Cortex of kidney (tissue), 1 donor: ENCODE measurements around the gene SPATA45.
"Not testable (repeated sequence)": the region's sequence is repeated elsewhere in the genome, so short reads cannot be mapped to it uniquely, and the experiment has no call there.

Source experiments
- DNase-seq: peaks from one replicate; lab custom pipeline; 2025; lab: John Stamatoyannopoulos, UW

The SPATA45 gene

DNA sequence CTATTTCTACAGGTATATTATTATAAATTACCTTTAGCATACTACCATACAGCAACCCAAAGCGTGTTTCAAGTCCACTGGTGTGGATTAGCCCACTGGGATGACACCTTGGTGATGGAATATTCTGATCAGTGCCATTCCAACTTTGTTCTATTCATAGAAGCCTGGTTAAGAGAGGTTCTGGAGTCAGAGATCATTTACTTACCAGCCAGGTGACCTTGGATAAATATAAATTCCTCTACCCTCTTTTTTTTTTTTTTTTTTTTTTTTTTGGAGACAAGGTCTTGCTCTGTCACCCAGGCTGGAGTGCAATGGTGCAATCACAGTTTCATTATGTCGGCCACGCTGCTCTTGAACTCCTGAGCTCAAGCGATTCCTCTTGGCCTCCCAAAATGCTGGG lies at the start of gene SPATA45:
Gene SPATA45, minus strand, starts transcription at position 101 of the 400 bp plus-strand sequence. CDS start 11,500 bp downstream, outside the sequence.
- no peak for DNase-seq

DNA sequence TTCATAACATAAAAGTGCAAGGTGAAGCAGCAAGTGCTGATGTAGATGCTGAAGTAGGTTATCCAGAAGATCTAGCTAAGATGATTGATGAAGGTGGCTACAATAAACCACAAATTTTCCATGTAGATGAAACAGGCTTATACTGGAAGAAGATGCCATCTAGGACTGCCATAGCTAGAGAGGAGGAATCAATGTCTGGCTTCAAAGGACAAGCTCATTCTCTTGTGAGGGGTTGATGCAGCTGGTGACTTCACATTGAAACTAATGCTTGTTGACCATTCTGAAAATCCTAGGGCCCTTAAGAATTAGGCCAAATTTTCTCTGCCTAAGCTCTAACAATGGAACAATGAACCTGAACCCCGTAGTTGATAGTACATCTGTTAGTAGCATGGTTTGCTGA lies 44.7 kb upstream of the SPATA45 start:
- DNase-seq, result no peak

DNA sequence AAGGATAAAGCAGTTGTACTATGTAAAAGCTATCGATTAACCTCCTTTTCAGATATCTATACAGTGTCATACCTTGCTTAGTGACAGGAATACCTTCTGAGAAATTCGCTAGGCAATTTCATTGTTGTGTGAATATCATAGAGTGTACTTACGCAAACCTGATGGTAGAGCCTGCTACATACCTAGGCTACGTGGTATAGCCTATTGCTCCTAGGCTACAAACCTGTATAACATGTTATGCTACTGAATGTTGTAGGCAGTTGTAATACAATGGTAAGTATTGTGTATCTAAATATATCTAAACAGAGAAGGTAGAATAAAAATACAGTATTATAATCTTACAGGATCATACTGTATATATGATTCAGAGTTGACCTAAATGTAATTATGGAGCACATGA lies 37.1 kb upstream of the SPATA45 start:
- DNase-seq, result no peak

DNA sequence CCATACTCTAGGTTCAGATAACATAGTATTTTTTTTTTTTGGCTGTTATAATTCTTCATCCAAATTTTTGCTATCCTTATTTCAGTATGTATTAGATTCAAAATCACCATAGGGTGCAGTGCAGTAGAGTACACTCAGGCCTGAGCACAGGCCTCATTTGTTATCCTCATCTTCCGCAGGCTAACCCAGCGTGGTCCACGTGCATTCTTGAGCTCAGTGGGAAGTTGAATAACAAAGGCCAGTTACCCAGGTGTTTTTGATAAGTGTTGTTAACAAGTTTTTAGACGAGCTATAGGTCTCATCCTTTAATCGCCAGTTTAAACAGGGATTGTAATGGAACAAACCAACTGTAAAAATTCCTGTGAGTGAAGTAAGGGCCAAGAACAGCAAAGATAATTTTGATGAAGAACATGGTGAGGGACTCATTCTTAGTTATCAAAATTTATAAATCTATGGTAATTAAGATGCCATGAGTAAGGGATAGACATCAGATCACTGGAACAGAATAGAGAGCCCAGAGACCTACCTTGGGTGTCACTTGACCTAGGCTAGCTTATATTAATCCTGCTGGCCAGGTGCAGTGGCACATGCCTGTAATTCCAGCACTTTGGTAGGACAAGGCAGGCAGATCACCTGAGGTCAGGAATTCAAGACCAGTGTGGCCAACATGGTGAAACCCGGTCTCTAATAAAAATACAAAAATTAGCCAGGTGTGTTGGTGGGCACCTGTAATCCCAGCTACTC lies 32.7 kb upstream of the SPATA45 start:
- no peak for DNase-seq

DNA sequence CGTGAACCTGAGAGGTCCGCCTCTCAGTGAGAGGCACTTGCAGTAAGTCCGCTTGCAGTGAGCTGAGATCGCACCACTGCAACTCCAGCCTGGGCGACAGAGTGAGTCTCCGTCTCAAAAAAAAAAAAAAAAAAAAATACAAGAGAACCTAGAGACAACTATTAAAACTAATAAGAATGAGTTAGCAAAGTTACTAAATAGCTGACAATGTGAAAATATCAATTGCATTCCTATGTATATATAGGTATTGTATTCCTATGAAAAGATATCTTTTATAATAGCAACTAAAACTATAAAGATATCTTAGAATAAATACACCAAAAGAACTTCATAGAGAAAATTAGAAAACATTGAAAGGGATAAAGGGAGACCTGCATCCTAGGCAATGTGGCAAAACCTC lies 31.0 kb upstream of the SPATA45 start:
- no peak for DNase-seq

DNA sequence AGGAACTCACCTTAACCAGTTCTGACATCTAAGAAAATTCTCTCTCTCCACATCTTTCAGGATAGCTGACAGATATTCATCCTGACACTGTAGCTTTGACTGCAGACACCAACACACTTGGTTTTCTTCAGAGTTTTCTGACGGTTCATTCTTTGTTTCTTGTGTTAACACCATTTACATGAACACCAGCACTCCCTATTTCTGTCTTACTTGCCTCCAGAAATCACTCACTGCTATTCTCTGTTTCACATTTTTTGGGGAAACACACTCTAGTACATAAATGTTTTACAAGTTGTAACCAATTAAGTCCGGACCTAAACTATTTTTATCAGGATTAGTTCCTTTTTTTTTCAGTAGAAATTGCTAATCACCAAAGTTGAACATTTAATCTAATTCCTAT lies 26.1 kb upstream of the SPATA45 start:
- DNase-seq, result no peak

DNA sequence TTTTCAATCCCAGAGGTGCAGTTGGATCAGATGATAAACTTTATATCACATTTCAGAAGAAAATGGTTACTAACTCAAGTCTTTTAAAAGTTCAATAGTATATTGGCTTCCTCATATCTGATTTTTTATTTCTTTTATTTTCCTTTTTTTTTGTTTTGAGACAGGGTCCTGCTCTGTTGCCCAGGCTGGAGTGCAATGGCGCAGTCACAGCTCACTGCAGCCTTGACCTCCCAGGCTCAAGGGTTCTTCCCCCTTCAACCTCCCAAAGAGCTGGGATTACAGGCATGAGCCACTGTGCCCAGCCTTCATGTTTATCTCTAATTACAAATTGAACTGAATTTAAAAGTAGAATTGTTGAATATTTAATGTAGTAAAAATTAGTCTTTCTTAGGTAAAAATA lies 24.5 kb upstream of the SPATA45 start:
- DNase-seq, result no peak

DNA sequence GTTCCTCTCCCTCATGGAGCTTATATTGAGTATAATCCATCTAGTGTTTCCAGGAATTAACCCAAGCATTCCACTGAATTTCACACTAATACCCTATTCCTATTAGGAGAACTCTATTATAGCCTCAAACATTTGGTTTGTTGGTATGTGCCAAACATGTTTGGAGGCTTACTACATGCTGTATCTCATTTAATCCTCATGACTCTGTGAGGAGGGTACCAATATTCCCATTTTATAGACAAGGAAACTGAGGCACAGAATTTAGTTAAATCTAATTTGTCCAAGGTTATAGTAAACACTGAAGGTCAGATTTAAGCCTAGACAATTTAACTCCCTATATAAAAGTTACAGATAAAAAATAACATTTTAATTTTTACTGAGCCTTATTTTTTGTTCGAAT lies 19.7 kb upstream of the SPATA45 start:
- DNase-seq, result no peak

DNA sequence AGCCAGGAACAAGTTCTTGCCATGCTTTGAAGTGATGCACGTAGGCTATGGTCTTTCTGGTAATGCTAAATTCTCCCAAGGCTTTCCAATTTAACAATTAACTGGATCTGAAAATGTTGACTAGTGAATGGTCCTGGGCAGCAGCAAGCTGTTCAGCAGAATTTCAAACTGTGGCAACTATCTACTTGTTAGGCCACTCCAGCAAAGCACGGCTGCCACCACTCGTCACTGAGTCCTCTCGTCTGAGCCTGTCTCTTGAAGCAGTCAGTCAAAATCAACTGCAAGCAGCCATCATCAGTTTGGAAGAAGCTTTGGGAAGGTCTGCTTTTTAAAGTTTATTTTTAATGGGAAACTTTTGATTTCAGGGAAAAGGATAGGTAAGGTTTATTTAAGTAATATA lies 16.8 kb upstream of the SPATA45 start:
- no peak for DNase-seq

DNA sequence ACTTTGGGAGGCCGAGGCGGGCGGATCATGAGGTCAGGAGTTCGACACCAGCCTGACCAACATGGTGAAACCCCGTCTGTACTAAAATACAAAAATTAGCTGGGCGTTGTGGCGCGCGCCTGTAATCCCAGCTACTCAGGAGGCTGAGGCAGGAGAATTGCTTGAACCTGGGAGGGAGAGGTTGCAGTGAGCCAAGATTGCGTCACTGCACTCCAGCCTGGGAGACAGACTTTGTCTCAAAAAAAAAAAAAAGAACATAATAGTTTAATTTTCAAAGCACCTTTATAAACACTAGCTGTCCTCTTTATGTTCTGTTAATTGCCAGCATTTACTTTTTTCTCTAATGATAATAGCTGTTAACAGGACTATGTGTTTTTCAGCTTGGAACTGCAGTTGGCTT lies 15.9 kb upstream of the SPATA45 start:
- not testable (repeated sequence) for DNase-seq

DNA sequence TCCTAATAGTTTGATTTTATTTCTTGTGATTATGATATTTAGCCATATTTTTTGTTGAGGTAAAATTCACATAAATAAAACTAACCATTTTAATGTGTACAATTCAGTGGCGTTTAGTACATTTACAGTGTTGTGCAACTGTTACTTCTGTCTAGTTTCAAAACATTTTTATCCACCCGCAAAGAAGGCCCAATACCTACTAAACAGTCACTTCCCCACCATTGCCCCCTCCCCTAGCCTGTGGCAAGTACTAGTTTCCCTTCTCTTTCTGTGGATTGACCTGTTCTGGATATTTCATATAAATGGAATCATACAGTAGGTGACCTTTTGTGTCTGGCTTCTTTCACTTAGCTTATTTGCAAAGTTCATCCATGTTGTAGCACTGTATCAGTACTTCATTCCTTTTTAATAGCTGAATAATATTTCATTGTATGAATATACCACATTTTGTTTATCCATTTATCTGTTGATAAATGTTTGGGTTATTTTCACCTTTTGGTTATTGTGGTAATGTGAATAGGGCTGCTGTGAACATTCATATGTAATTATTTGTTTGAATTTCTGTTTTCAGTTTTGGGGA lies 14.8 kb upstream of the SPATA45 start:
- DNase-seq, result no peak

DNA sequence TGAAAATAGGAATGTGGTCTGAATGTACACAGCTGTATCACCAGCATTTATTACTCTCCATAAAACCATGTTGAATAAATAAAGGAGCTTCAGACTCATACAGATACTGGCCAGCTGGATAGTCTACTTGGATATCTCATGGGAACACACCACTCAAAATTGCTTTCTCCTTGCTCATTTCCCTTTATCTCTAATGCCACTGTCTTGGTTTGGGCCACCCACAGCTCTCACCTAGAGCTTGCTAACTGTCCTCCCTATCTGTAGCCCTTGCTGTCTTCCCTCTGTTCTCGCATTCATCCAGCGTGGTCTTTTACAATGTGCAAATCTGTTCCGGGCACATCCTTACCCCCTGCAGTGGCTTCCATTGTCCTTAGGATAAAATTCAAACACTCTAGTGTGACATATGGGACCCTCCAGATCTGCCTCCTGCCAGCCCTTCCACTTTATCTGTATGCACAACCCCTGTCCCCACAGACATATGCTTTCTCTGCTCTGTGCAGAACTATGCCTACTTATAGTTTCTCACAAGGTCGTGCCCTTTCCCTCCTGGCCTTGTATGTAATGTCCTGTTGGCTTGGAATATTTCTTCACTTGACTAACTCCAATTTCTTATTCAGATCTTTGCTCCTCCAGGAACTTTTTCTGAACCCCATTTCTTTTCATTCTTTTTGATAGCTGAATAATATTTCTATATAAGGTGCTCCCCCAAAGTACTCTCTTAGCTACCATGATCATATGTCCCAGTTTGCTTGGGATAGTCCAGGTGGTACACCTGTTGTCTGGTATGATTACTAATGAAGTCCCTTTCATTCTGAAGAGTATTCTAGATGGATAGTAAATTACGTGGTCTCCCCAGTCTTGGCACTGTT lies 13.5 kb upstream of the SPATA45 start:
- no peak for DNase-seq

DNA sequence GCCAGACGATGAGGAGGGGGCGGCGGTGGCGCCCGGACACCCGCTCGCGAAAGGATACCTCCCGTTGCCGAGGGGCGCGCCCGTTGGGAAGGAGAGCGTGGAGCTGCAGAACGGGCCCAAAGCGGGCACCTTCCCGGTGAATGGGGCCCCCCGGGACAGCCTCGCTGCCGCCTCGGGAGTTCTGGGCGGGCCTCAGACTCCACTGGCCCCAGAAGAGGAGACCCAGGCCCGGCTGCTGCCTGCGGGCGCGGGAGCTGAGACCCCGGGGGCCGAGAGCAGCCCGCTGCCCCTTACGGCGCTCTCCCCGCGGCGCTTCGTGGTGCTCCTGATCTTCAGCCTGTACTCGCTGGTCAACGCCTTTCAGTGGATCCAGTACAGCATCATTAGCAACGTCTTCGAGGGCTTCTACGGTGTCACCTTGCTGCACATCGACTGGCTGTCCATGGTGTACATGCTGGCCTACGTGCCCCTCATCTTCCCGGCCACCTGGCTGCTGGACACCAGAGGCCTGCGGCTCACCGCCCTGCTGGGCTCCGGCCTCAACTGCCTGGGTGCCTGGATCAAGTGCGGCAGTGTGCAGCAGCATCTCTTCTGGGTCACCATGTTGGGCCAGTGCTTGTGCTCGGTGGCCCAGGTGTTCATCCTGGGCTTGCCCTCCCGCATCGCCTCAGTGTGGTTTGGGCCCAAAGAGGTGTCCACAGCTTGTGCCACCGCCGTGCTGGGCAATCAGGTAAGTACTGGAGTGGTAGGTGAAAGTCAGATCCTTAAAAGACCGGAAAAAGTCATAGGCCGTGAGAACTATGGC lies 11.2 kb upstream of the SPATA45 start:
- no peak for DNase-seq

DNA sequence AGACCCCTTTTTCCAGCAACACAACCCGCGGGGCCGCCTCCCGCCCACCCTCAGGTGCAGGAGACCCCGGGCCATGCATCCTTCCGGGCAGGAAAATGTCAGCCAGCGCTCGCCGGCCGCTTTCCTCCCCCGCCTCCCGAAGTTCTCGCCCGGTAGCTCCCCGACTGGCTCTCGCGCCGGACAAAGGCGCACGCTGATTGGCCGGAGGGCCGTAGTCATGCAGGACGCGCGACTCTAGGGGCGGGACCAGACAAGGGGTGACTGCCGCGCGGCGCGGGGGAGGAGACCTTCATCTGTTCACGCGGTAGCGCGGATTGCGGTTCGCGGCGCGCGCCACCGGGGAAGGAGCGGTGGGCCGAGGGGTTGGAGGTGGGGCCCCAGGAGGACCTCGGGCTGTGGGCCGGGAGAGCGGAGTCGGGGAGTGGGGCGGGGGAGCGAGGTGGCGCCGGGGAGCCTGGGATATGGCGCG lies 10.6 kb upstream of the SPATA45 start, which contains the start of gene FLVCR1:
Gene FLVCR1, plus strand, starts transcription at position 284 of the 469 bp plus-strand sequence. Its CDS starts 178 bp downstream, at position 462.
- peak; percentile 52 for DNase-seq

DNA sequence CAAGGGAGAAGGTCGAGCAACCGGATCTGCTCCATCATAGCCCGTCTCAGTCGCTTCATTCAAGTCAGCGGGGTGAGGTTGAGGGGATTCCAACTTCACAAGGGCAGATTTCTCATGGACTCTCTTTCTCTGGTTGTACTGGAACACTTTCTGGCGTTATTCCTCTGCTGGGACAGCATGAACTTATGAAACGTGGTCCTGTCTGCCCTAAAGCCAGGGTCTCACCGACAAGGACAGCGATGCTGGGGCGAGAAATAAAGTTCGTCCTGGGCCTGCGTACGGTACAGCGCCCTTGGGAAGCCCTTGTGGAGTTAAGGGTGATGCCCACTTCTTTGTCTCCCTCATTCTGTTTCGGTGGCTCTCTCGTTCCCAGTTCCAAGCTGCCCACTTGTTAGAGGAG lies 9.3 kb upstream of the SPATA45 start:
- no peak for DNase-seq

DNA sequence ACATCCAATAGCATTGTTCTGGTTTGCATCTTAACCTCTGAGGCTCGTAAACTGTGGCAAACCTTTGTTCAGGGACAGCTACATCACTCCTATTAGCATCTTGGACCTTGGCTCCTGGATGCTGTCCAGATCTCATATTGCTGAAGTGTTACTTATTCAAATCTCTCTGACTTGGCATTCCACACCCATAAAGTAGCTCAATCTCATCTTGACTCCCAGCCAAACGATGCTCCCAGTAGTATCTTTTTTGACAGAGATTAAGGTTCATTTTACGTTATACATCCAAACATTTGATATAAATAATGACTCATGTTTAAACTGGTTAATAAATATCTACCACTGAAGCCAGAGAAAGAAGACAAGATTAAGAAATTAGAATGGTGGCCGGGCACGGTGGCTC lies 6.2 kb upstream of the SPATA45 start:
- DNase-seq, result no peak

DNA sequence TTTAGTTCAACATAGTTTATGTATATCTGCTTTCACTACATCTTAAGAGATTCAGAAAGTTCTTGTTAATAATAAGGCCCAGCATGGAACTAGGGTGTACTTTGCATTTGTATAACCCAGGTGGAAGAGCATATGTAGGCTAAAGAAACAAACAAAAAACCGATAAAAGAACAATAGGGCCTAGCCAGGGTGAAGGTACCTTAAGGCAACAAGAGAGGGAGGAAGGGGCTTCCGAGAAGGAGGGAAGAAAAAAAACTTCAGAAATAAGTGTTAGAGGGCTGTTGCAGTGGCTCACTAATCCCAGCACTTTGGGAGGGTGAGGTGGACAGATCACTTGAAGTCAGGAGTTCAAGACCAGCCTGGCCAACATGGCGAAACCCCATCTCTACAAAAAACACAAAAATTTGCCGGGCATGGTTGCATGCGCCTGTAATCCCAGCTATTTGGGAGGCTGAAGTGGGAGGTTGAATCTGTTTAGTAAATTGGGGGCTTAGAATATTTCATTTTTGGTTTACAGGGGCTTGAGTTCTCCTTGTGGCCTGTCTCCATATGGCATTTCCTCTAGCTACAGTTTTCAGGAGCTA lies 4.7 kb upstream of the SPATA45 start:
- no peak for DNase-seq

DNA sequence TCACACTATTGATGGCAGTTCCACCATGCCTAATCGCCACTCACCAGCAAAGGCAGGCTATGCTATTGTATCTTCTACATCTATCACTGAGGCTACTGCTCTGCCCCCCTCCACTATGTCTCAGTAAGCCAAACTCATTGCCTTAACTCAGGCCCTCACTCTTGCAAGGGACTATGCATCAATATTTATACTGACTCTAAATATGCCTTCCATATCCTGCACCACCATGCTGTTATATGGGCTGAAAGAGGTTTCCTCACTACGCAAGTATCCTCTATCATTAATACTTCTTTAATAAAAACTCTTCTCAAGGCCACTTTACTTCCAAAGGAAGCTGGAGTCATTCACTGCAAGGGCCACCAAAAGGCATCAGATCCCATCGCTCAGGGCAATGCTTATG lies 2.9 kb downstream of the SPATA45 start:
- DNase-seq, result not testable (repeated sequence)

DNA sequence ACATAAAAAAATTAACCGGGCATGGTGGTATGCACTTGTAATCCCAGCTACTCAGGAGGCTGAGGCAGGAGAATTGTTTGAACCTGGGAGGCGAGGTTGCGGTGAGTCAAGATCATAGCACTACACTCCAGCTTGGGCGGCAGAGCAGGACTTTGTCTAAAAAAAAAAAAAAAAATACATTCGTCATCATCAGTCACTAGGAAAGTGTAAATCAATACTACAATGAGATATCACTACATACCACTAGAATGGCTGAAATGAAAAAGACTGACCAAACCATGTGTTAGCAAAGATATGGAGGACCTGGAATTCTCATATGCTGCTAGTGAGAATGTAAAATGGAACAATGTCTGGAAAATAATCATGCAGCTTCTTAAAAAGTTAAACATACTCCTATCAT lies 9.3 kb downstream of the SPATA45 start:
- no peak for DNase-seq

DNA sequence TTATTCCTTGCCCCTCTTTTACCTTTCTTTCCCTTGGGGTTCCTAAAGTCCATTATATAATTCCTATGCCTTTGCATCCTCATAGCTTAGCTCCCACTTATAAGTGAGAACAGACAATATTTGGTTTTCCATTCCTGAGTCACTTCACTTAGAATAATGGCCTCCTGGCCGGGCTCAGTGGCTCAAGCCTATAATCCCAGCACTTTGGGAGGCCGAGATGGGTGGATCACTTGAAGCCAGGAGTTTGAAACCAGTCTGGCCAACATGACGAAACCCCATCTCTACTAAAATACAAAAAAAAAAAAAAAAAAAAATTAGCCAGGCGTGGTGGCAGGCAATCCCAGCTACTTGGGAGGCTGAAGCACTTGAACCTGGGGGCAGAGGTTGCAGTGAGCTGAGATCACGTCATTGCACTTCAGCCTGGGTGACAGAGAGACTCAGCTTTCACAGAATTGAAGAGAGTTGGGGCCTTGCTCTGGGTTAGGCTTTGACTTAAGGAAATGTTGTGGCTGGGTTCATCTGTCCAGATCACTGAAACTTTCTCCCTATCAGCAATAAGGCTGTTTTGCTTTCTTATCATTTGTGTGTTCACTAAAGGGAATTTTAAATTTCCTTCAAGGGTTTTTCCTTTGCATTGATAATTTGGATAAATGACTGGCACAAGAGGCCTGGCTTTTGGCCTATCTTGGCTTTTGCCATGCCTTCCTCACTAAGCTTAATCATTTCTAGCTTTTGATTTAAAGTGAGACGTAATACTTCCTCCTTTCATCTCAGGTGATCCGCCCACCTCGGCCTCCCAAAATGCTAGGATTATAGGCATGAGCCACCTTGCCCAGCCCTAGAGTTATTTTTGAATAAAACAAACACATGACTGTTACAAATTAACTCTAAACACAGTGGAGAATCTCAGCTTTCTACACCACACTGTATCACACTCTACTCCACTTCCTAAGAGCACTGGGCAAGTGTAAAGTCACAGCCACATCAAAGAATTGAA lies 13.9 kb downstream of the SPATA45 start:
- DNase-seq, result not testable (repeated sequence)
